ENCODE measurements around the gene PRKG1. TPM values are rescaled to one million over a fixed set of nuclear protein-coding genes. Genes with fewer than 3 reads are reported as not detected.

PRKG1 gene
- polyA plus RNA-seq, 1 donor from 2014 or later, result 0.36 TPM

GRCh38 chr10:52316001-52316400 is 1241.7 kb downstream of the PRKG1 start:
- peaks cover 33% of the 10 kb centered on the region for H3K27me3 Mint-ChIP-seq
- peaks cover 4 to 10% (median 9%) of the 10 kb centered on the region in 3 donors for H3K4me1 Mint-ChIP-seq

DNA sequence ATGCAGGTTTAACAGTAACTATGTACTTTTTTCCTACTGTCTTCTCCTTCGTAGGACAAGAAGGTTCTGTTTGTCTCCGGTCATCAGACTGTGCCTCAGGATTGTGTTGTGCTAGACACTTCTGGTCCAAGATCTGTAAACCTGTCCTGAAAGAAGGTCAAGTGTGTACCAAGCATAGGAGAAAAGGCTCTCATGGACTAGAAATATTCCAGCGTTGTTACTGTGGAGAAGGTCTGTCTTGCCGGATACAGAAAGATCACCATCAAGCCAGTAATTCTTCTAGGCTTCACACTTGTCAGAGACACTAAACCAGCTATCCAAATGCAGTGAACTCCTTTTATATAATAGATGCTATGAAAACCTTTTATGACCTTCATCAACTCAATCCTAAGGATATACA is 1242.2 kb downstream of the PRKG1 start:
- Mint-ChIP-seq H3K36me3 (no peaks in the 10 kb centered on the region), H3K4me1 (peaks cover 4 to 10% (median 9%) of the 10 kb centered on the region in 3 donors), H3K27me3 (peaks cover 30% of the 10 kb centered on the region), H3K27ac (no peak overlapping the region), H3K9me3 (no peaks in the 10 kb centered on the region), H3K4me3 (no peak overlapping the region)

More at GRCh38 chr10:52316001-52316400, 1241.7 kb downstream of the PRKG1 start:
- no peak overlapping the region for H3K27ac Mint-ChIP-seq
- no peaks in the 10 kb centered on the region for H3K9me3 Mint-ChIP-seq
- no peak overlapping the region for H3K4me3 Mint-ChIP-seq
- H3K36me3 Mint-ChIP-seq, result no peaks in the 10 kb centered on the region

DNA sequence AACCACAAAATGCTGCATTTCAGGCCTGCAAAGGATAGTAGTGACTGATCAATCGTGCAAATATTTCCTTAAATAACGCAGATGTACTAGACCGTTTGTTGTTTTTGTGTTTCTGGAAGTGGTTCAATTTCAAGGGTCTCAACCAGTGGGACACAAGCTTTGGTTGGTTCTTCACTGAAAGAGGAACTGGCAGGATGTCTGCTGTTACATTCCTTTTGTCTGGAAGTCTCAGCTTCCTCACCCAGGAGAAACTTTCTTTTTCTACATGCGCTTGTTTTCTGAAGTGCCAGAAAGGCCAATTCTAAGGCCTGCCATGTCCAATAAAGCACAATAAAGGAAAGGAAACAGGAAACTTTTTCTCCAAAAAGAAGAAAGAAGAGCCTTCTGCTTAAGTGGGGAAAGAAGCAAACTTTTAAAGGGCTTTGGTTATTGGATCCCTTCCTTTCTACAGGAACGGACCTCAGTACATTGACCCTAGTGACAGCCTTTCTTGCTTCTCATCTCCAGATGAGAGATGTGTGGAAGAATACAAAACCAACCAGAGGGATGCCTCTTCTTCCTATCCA is 1243.9 kb downstream of the PRKG1 start:
- peaks cover 18% of the 10 kb centered on the region for H3K27me3 Mint-ChIP-seq
- no peaks in the 10 kb centered on the region for H3K36me3 Mint-ChIP-seq
- H3K4me1 Mint-ChIP-seq, result peaks cover under 1 to 6% (median 2%) of the 10 kb centered on the region in 3 donors
- H3K9me3 Mint-ChIP-seq, result no peaks in the 10 kb centered on the region
- H3K4me3 Mint-ChIP-seq, result no peak overlapping the region
- peak overlapping the region in 1 of 3 donors; percentile 31 for H3K27ac Mint-ChIP-seq

DNA sequence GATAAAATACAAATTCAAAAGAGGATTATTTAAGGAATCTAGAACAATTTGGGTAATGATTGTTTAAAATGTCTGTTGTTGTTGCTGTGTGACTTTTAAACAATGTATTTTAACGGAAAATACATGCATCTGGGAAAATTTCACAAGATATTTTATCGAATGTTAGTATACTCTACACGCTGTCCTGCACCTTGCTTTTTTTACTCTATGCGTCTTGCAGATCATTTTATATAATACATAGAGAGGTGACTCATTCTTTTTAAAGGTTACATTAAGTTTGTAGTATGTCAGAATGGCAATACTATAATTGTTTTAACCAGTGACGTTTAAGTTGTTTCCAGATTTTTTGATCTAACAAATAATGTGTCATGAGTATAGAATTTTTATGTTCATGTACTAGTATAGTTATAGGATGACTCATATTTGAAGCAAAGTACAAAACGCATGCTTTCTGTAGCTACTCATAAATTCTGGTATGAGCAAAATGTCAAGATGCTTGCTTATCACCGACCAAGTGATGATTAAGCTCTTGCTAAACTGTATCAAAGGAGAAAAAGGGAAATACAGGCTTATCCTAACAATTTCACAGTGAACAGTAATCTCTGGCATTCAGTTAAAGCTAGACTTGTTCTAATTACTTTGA is 1244.7 kb downstream of the PRKG1 start:
- Mint-ChIP-seq H3K9me3 (no peaks in the 10 kb centered on the region), H3K27ac (no peak overlapping the region), H3K4me3 (no peak overlapping the region), H3K4me1 (no peaks in the 10 kb centered on the region), H3K36me3 (no peaks in the 10 kb centered on the region), H3K27me3 (peaks cover 13% of the 10 kb centered on the region)

GRCh38 chr10:52319926-52320325 is 1245.6 kb downstream of the PRKG1 start:
- no peaks in the 10 kb centered on the region for H3K9me3 Mint-ChIP-seq

DNA sequence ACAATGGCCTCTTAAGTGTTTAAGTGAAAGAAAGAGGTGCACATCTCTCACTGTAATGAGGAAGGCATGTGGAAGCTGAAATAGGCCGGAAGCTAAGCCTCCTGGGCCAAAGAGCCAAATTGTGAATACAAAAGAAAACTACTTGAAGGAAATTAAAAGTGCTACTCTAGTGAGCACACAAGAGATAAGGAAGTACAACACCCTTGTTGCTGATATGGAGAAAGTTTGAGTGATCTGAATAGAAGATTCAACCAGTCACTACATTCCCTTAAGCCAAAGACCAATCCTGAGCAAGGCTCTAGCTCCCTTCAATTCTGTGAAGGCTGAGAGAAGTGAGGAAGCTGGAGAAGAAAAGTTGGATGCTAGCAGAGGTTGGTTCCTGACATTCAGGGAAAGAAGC is 1248.0 kb downstream of the PRKG1 start:
- Mint-ChIP-seq H3K4me1 (no peaks in the 10 kb centered on the region), H3K9me3 (peaks cover 0 to 6% (median 0%) of the 10 kb centered on the region in 3 donors), H3K36me3 (no peaks in the 10 kb centered on the region), H3K27me3 (no peaks in the 10 kb centered on the region), H3K4me3 (no peak overlapping the region), H3K27ac (no peak overlapping the region)

More at GRCh38 chr10:52319926-52320325, 1245.6 kb downstream of the PRKG1 start:
- Mint-ChIP-seq H3K4me3 (no peak overlapping the region), H3K36me3 (no peaks in the 10 kb centered on the region), H3K27me3 (peaks cover 4% of the 10 kb centered on the region), H3K4me1 (no peaks in the 10 kb centered on the region), H3K27ac (no peak overlapping the region)

GRCh38 chr10:52322936-52323335 is 1248.6 kb downstream of the PRKG1 start:
- peaks cover 0 to 6% (median 0%) of the 10 kb centered on the region in 3 donors for H3K9me3 Mint-ChIP-seq
- no peaks in the 10 kb centered on the region for H3K4me1 Mint-ChIP-seq
- no peak overlapping the region for H3K4me3 Mint-ChIP-seq
- H3K27me3 Mint-ChIP-seq, result no peaks in the 10 kb centered on the region
- H3K27ac Mint-ChIP-seq, result no peak overlapping the region
- no peaks in the 10 kb centered on the region for H3K36me3 Mint-ChIP-seq

DNA sequence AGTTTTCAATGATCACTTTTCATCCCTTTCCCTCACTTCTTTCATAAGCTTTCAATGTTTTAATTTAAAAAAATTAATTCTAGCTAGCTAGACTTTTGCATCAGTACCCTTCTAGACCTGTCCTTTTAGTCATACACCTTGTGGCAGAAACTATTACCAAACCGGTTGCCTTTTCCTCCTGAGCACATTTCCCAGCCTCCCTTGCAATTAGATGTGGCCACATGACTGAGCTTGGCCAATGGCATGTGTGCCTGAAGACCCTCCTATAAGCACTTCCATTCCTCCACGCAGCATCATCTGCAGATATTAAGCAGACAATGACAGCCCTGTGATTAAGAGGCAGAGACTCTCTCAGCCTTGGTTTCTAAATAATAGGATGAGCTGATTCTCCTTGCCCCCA is 1252.1 kb downstream of the PRKG1 start:
- Mint-ChIP-seq H3K36me3 (no peaks in the 10 kb centered on the region), H3K27me3 (no peaks in the 10 kb centered on the region), H3K4me1 (no peaks in the 10 kb centered on the region), H3K9me3 (peaks cover 0 to 6% (median 0%) of the 10 kb centered on the region in 3 donors), H3K27ac (no peak overlapping the region), H3K4me3 (no peak overlapping the region)

GRCh38 chr10:52331638-52332364 is 1257.5 kb downstream of the PRKG1 start:
- no peaks in the 10 kb centered on the region for H3K4me1 Mint-ChIP-seq
- no peaks in the 10 kb centered on the region for H3K27me3 Mint-ChIP-seq
- peaks cover 0 to 1% (median 0%) of the 10 kb centered on the region in 3 donors for H3K9me3 Mint-ChIP-seq
- peak overlapping the region in 1 of 3 donors; percentile 73 for H3K27ac Mint-ChIP-seq
- H3K4me3 Mint-ChIP-seq, result no peak overlapping the region
- H3K36me3 Mint-ChIP-seq, result no peaks in the 10 kb centered on the region

DNA sequence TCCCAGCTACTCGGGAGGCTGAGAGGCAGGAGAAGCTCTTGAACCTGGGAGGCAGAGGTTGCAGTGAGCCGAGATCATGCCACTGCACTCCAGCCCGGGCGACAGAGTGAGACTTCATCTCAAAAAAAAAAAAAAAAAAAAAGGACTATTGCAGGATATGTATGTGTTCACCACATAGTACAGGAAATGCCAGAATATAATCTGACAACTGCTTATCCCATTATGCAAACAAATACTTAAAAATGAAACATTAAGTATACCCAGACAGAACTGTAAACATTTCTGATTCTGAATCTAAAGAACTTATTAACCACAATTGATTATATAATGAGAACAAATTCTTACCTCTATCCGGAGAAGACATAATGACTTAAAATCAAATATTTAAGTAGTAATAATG is 1258.5 kb downstream of the PRKG1 start:
- H3K36me3 Mint-ChIP-seq, result no peaks in the 10 kb centered on the region
- H3K27ac Mint-ChIP-seq, result peak overlapping the region in 1 of 3 donors; percentile 12
- peaks cover under 1% of the 10 kb centered on the region for H3K27me3 Mint-ChIP-seq
- peaks cover 0 to 1% (median 0%) of the 10 kb centered on the region in 3 donors for H3K9me3 Mint-ChIP-seq
- no peaks in the 10 kb centered on the region for H3K4me1 Mint-ChIP-seq
- H3K4me3 Mint-ChIP-seq, result no peak overlapping the region

- peaks cover 0 to 3% (median 0%) of the 10 kb centered on the region in 3 donors for H3K9me3 Mint-ChIP-seq
- H3K36me3 Mint-ChIP-seq, result no peaks in the 10 kb centered on the region
- no peaks in the 10 kb centered on the region for H3K4me1 Mint-ChIP-seq
- H3K27ac Mint-ChIP-seq, result no peak overlapping the region
- no peak overlapping the region for H3K4me3 Mint-ChIP-seq
- H3K27me3 Mint-ChIP-seq, result peaks cover 2% of the 10 kb centered on the region
Measured at GRCh38 chr10:52334595-52334994, 1260.3 kb downstream of the PRKG1 start.

- no peaks in the 10 kb centered on the region for H3K36me3 Mint-ChIP-seq
- no peak overlapping the region for H3K4me3 Mint-ChIP-seq
- peaks cover 0 to 3% (median 0%) of the 10 kb centered on the region in 3 donors for H3K9me3 Mint-ChIP-seq
- H3K27ac Mint-ChIP-seq, result no peak overlapping the region
- H3K27me3 Mint-ChIP-seq, result peaks cover 2% of the 10 kb centered on the region
- H3K4me1 Mint-ChIP-seq, result no peaks in the 10 kb centered on the region
Measured at GRCh38 chr10:52335665-52336064, 1261.4 kb downstream of the PRKG1 start.

DNA sequence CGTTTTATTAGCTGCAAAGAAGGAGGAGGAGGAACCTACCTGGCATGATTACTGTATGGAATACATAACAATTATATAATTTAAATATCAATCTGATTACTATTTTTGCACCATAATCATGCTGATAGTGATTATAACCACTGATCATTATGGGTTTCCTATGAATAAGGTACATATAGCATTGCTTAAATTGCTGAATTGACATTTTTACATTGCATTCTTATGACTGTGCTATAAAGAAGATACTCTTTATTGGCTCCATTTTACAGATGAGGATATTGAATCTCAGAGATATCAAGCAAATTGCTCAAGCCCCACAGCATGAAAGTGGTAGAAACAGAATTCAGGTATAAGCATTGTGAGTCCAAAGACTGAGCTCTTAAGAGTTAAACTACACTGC is 1262.9 kb downstream of the PRKG1 start:
- no peak overlapping the region for H3K27ac Mint-ChIP-seq
- H3K4me3 Mint-ChIP-seq, result no peak overlapping the region
- no peaks in the 10 kb centered on the region for H3K36me3 Mint-ChIP-seq
- peaks cover 2% of the 10 kb centered on the region for H3K27me3 Mint-ChIP-seq
- H3K9me3 Mint-ChIP-seq, result peaks cover 0 to 3% (median 0%) of the 10 kb centered on the region in 3 donors
- no peaks in the 10 kb centered on the region for H3K4me1 Mint-ChIP-seq

- Mint-ChIP-seq H3K4me3 (no peak overlapping the region), H3K27ac (no peak overlapping the region), H3K9me3 (no peaks in the 10 kb centered on the region), H3K36me3 (no peaks in the 10 kb centered on the region), H3K4me1 (peaks cover 0 to 1% (median 0%) of the 10 kb centered on the region in 3 donors), H3K27me3 (no peaks in the 10 kb centered on the region)
Measured at GRCh38 chr10:52343439-52343838, 1269.2 kb downstream of the PRKG1 start.

Measured in IgD-negative memory B cell (primary cell).